ENCODE data around the gene NDST3.

- TF ChIP-seq CTCF (optimal IDR thresholded peaks at IDR 0.05 in 1 of 3, IDR thresholded peaks at IDR 0.05 in 1 of 3, conservative IDR thresholded peaks at IDR 0.05 in 1 of 3; ENCODE audit: extremely low read depth in 1 of 3, insufficient read depth in 2 of 3, low read length in 3 of 3) (no peak), EZH2 (IDR thresholded peaks at IDR 0.05; ENCODE audit: low read length) (no peak)
Measured at GRCh38 chr4:118193421-118193820, 159.1 kb downstream of the NDST3 start.
